GM11168 (cell line): Measurements from ENCODE around the gene ARHGEF39.

Experiments
- in situ Hi-C: fragments of 300-500 bp; cut with MboI; formaldehyde crosslinking; loops from one replicate; pipeline ENCODE4 v1.12.0; 2022; ENCODE audit warnings: low sequenced_read_pairs; ENCODE audit not compliant: unreplicated experiment

The ARHGEF39 gene

GRCh38 chr9:35691757-35692301, 26.8 kb upstream of the ARHGEF39 start:
- in situ Hi-C loops = no loop called here

- in situ Hi-C loops = no loop called here
Measured at GRCh38 chr9:35691334-35691650, 26.3 kb upstream of the ARHGEF39 start.

GRCh38 chr9:35690614-35691333, 25.8 kb upstream of the ARHGEF39 start:
- in situ Hi-C loops = no loop called here

GRCh38 chr9:35690294-35690613, 25.3 kb upstream of the ARHGEF39 start:
- in situ Hi-C loops = no loop called here

GRCh38 chr9:35689542-35690293, 24.7 kb upstream of the ARHGEF39 start, which contains the start of gene TPM2:
TPM2 (minus strand) TSS chr9:35689925; CDS start chr9:35689817, 108 bp downstream.
- in situ Hi-C loops = no loop called here

GRCh38 chr9:35688558-35689541, 23.9 kb upstream of the ARHGEF39 start:
- in situ Hi-C loops = no loop called here

- in situ Hi-C loops = no loop called here
Measured at GRCh38 chr9:35687972-35688557, 23.1 kb upstream of the ARHGEF39 start.

- in situ Hi-C loops = no loop called here
Measured at GRCh38 chr9:35687306-35687705, 22.3 kb upstream of the ARHGEF39 start.

GRCh38 chr9:35686222-35687203, 21.5 kb upstream of the ARHGEF39 start:
- in situ Hi-C loops = no loop called here

- in situ Hi-C loops = no loop called here
Measured at GRCh38 chr9:35685506-35685905, 20.5 kb upstream of the ARHGEF39 start.

- in situ Hi-C loops = no loop called here
Measured at GRCh38 chr9:35684921-35685320, 19.9 kb upstream of the ARHGEF39 start.

- in situ Hi-C loops = no loop called here
Measured at GRCh38 chr9:35683323-35683722, 18.3 kb upstream of the ARHGEF39 start.

GRCh38 chr9:35682520-35683315, 17.7 kb upstream of the ARHGEF39 start:
- in situ Hi-C loops = no loop called here

GRCh38 chr9:35682051-35682450, 17.1 kb upstream of the ARHGEF39 start:
- in situ Hi-C loops = no loop called here

GRCh38 chr9:35681341-35682002, 16.5 kb upstream of the ARHGEF39 start:
- in situ Hi-C loops = no loop called here

GRCh38 chr9:35680331-35681105, 15.5 kb upstream of the ARHGEF39 start:
- in situ Hi-C loops = no loop called here

- in situ Hi-C loops = no loop called here
Measured at GRCh38 chr9:35679766-35680330, 14.9 kb upstream of the ARHGEF39 start.
